GM21825 (cell line): ENCODE data around the gene SSH3.

Source experiments
- ATAC-seq: cut with Tn5 transposase; IDR thresholded peaks from one replicate; pipeline ENCODE4 v1.9.1; 2021; ENCODE audit warnings: mild to moderate bottlenecking, moderate library complexity; ENCODE audit not compliant: unreplicated experiment

The SSH3 gene

GRCh38 chr11:67278939-67279588 lies 24.3 kb upstream of the SSH3 start:
- ATAC-seq = no peak

- no peak for ATAC-seq
Measured at GRCh38 chr11:67279589-67280340, 23.6 kb upstream of the SSH3 start.

- ATAC-seq = no peak
Measured at GRCh38 chr11:67280341-67280787, 23.0 kb upstream of the SSH3 start.

- ATAC-seq = no peak
Measured at GRCh38 chr11:67280788-67281551, 22.4 kb upstream of the SSH3 start.

- ATAC-seq = no peak
Measured at GRCh38 chr11:67281552-67282150, 21.7 kb upstream of the SSH3 start.

GRCh38 chr11:67282155-67282875 lies 21.0 kb upstream of the SSH3 start:
- no peak for ATAC-seq

- ATAC-seq = no peak
Measured at GRCh38 chr11:67282876-67283371, 20.4 kb upstream of the SSH3 start.

GRCh38 chr11:67283481-67283963 lies 19.8 kb upstream of the SSH3 start:
- ATAC-seq = no peak

- no peak for ATAC-seq
Measured at GRCh38 chr11:67284811-67285540, 18.4 kb upstream of the SSH3 start.

GRCh38 chr11:67285541-67286498 lies 17.5 kb upstream of the SSH3 start:
- ATAC-seq = no peak

- no peak for ATAC-seq
Measured at GRCh38 chr11:67286621-67287333, 16.6 kb upstream of the SSH3 start.

GRCh38 chr11:67287355-67288197 lies 15.8 kb upstream of the SSH3 start:
- no peak for ATAC-seq

GRCh38 chr11:67288198-67288451 lies 15.2 kb upstream of the SSH3 start:
- ATAC-seq = no peak

- ATAC-seq = peak; percentile 57
Measured at GRCh38 chr11:67288452-67289225, 14.7 kb upstream of the SSH3 start.

GRCh38 chr11:67289226-67289650 lies 14.1 kb upstream of the SSH3 start, which contains the start of gene ANKRD13D:
TSS of gene ANKRD13D (plus strand) at chr11:67289303. CDS start at chr11:67289461, 158 bp downstream.
- peak; percentile 36 for ATAC-seq
